Kidney epithelial cell (primary cell): ENCODE measurements around the gene SND1. TPM values are rescaled to one million over a fixed set of nuclear protein-coding genes. Genes with fewer than 3 reads are reported as not detected.

Experiments used
- DNase-seq: peaks from one replicate; pipeline ENCODE4 v3.0.0-alpha.2; 2010; ENCODE audit warnings: low read depth
- H3K27me3 ChIP-seq: 2 replicates; pipeline ENCODE4 v1.6.0; 2011; ENCODE audit warnings: low read length; ENCODE audit not compliant: control insufficient read depth, insufficient read depth
- H3K36me3 ChIP-seq: 2 replicates; pipeline ENCODE4 v1.5.1; 2011; ENCODE audit warnings: low read length; ENCODE audit not compliant: control insufficient read depth, insufficient read depth
- H3K4me3 ChIP-seq: 2 replicates; pipeline ENCODE4 v1.5.1; 2011; ENCODE audit warnings: low read depth, mild to moderate bottlenecking, control low read depth, low read length
- CTCF ChIP-seq: IDR thresholded peaks from 2 replicates; pipeline ENCODE4 v1.5.1; 2011; ENCODE audit warnings: mild to moderate bottlenecking, moderate library complexity, low read length, control low read depth, inconsistent platforms; ENCODE audit not compliant: insufficient read depth, poor library complexity, severe bottlenecking
- total RNA-seq: library from RNA; depleted of rRNA; stranded (reverse); fragments of >200 nt; gene quantifications from 2 replicates; pipeline ENCODE4 v1.2.3, GENCODE V29; 2015

The SND1 gene
- total RNA-seq, 1 donor from 2014 or later = 257 TPM

DNA sequence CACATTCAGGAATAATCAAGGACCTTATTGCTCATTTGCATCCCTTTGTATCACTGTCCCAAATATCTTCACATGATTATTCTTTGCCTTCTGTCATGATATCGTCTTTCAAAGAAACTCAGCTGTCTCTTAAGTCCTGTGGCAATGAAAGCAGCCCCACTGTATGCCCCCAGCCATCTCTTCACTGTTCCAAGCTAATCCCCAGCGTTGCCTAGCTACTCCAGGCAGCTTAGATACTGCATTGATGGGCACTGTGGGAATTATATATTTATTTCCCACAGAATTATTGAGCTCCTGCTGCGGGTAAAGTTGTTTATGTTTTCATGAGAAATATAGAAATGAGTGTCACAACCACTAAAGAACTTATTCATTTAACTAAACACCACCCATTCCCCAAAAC lies 38.8 kb downstream of the SND1 start:
- Histone ChIP-seq H3K36me3 (no peaks in the 10 kb centered on the region), H3K27me3 (no peaks in the 10 kb centered on the region), H3K4me3 (no peak overlapping the region)
- no peak for DNase-seq
- no peak for TF ChIP-seq CTCF

GRCh38 chr7:127692200-127692599 lies 40.2 kb downstream of the SND1 start:
- DNase-seq = no peak
- TF ChIP-seq CTCF = no peak
- H3K27me3 ChIP-seq = no peaks in the 10 kb centered on the region
- H3K4me3 ChIP-seq = no peak overlapping the region
- H3K36me3 ChIP-seq = no peaks in the 10 kb centered on the region

DNA sequence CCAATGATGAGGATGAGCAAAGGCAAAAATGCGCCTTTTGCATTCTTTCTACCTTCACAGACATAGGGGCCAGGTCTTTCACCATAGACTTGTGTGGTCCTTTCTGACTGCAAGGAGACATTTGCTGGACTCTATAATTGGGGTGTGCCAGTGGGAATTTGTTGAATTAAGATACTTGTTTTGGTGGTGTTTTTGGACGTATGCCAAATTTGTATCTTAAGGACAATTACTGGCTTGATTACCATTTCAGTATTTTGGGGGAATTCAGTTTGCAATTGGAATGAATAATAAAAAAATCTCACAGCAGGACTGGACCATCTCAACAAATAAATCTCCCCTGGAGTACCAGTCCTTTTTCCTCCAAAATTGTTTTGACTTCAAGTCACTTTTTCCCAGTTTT lies 47.9 kb downstream of the SND1 start:
- Histone ChIP-seq H3K27me3 (no peaks in the 10 kb centered on the region), H3K36me3 (no peaks in the 10 kb centered on the region), H3K4me3 (no peak overlapping the region)
- DNase-seq = no peak
- TF ChIP-seq CTCF = no peak

DNA sequence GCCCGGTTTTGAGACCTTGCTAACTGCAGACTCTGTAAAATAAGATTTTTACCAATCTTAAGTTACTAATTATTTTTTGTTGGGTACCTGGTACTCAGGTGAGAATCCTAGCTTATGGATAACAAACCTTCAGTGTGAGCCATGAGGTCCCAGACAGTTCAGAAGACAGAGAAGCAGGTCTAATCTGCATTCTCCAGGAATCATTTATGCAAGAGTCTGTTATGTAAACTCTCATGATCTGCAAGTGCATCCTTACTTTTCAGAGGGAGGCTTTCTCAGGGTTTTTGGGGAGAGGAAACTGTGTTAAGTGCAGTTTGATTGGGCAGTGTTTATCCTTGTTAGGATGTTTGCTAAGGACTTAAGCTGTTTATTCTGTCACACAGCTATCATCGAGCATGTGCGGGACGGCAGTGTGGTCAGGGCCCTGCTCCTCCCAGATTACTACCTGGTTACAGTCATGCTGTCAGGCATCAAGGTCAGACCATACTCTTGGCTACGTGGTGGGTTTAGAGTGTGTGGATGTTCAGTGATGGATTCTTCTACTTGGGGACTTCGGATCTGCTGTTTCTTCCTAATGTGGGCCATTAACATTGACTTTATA lies 50.2 kb downstream of the SND1 start:
- Histone ChIP-seq H3K4me3 (no peak overlapping the region), H3K27me3 (no peaks in the 10 kb centered on the region), H3K36me3 (no peaks in the 10 kb centered on the region)
- TF ChIP-seq CTCF = no peak
- DNase-seq = no peak

DNA sequence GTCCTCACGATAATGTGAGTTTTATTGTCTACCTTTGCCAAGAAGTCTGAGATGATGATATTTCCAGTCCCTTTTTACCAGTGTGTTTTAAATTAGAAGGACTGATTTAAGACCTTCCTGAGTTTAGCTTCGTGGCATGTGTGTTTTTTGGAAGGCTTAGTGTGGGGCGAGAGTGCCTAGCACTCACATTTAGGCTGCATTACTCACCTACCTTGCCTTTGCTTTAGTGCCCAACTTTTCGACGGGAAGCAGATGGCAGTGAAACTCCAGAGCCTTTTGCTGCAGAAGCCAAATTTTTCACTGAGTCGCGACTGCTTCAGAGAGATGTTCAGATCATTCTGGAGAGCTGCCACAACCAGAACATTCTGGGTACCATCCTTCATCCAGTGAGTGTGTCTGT lies 50.9 kb downstream of the SND1 start:
- DNase-seq = no peak
- no peaks in the 10 kb centered on the region for H3K36me3 ChIP-seq
- no peak for TF ChIP-seq CTCF
- no peak overlapping the region for H3K4me3 ChIP-seq
- no peaks in the 10 kb centered on the region for H3K27me3 ChIP-seq

GRCh38 chr7:127704211-127704610 lies 52.2 kb downstream of the SND1 start:
- Histone ChIP-seq H3K36me3 (peaks cover 2% of the 10 kb centered on the region), H3K4me3 (no peak overlapping the region), H3K27me3 (no peaks in the 10 kb centered on the region)
- TF ChIP-seq CTCF = no peak
- peak; percentile 28 for DNase-seq
